Astrocyte of the hippocampus (primary cell): ENCODE results near the gene MPC1L.
A peak's percentile ranks its signal among the peaks of the same experiment; 100 is the strongest.
"Not testable (repeated sequence)": the region's sequence is repeated elsewhere in the genome, so short reads cannot be mapped to it uniquely, and the experiment has no call there.

Experiments
- DNase-seq: peaks from one replicate; pipeline ENCODE4 v3.0.0; 2011; ENCODE audit warnings: low read depth, low spot score

Gene MPC1L

GRCh38 chrX:40623139-40623536 lies at the start of gene MPC1L:
MPC1L (plus strand) TSS chrX:40623428; CDS start chrX:40623566, 138 bp downstream.
- no peak for DNase-seq

GRCh38 chrX:40573763-40574162 lies 49.5 kb upstream of the MPC1L start:
- DNase-seq, result no peak

GRCh38 chrX:40575411-40575810 lies 47.8 kb upstream of the MPC1L start:
- DNase-seq, result peak; percentile 26

GRCh38 chrX:40576291-40576690 lies 46.9 kb upstream of the MPC1L start:
- DNase-seq, result no peak

GRCh38 chrX:40578039-40578695 lies 45.1 kb upstream of the MPC1L start:
- DNase-seq, result no peak

GRCh38 chrX:40579141-40579540 lies 44.1 kb upstream of the MPC1L start:
- no peak for DNase-seq

GRCh38 chrX:40579900-40580536 lies 43.2 kb upstream of the MPC1L start:
- DNase-seq, result no peak

GRCh38 chrX:40580537-40581335 lies 42.5 kb upstream of the MPC1L start, which contains the start of gene ATP6AP2:
ATP6AP2 (plus strand) TSS chrX:40580970; CDS start chrX:40581066, 96 bp downstream.
- DNase-seq, result peak; percentile 95

GRCh38 chrX:40581336-40581920 lies 41.8 kb upstream of the MPC1L start:
- peak; percentile 31 for DNase-seq

GRCh38 chrX:40582178-40582577 lies 41.0 kb upstream of the MPC1L start:
- not testable (repeated sequence) for DNase-seq

GRCh38 chrX:40582811-40583210 lies 40.4 kb upstream of the MPC1L start:
- no peak for DNase-seq

GRCh38 chrX:40587623-40588022 lies 35.6 kb upstream of the MPC1L start:
- DNase-seq, result not testable (repeated sequence)

GRCh38 chrX:40589616-40590321 lies 33.5 kb upstream of the MPC1L start:
- DNase-seq, result not testable (repeated sequence)

- no peak for DNase-seq
Measured at GRCh38 chrX:40603446-40603845, 19.8 kb upstream of the MPC1L start.

- DNase-seq, result no peak
Measured at GRCh38 chrX:40607381-40607780, 15.8 kb upstream of the MPC1L start.

GRCh38 chrX:40612511-40612910 lies 10.7 kb upstream of the MPC1L start:
- DNase-seq, result no peak

GRCh38 chrX:40615976-40616375 lies 7.3 kb upstream of the MPC1L start:
- no peak for DNase-seq

GRCh38 chrX:40617566-40617965 lies 5.7 kb upstream of the MPC1L start:
- DNase-seq, result no peak

GRCh38 chrX:40622479-40623138 lies 619 bp upstream of the MPC1L start:
- no peak for DNase-seq

GRCh38 chrX:40623665-40624064 lies 437 bp downstream of the MPC1L start:
- no peak for DNase-seq

- no peak for DNase-seq
Measured at GRCh38 chrX:40625294-40625693, 2.1 kb downstream of the MPC1L start.
